Hematopoietic multipotent progenitor cell treated with erythropoietin and hydrocortisone succinate and interleukin-3 and kit ligand, for 4 days (in vitro differentiated cells): ENCODE measurements around the gene GAB4.

Experiments
- DNase-seq: peaks from one replicate; pipeline ENCODE4 v3.0.0-alpha.2; 2015

Gene GAB4

DNA sequence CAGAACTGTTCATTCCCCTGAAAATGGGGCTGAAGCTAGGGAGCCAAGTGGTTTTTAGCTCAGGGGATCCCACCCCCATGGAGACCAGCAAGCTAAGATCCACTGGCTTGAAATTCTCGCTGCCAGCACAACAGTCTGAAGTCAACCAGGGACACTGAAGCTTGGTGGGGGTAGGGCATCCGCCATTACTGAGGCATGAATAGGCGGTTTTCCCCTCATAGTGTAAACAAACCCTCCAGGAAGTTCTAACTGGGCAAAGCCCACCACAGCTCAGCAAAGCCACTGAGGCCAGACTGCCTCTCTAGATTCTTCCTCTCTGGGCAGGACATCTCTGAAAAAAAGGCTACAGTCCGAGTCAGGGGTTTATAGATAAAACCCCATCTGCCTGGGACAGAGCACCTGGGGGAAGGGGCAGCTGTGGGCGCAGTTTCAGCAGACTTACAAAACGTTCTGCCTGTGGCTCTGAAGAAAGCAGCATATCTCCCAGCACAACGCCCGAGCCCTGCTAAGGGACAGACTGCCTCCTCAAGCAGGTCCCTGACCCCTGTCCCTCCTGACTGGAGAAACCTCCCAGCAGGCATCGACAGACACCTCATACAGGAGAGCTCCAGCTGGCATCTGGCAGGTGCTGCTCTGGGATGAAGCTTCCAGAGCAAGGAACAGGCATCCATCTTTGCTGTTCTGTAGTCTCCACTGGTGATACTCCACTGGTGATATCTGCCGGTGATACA lies 32.7 kb downstream of the GAB4 start:
- no peak for DNase-seq

GRCh38 chr22:16974298-16975084 lies 33.5 kb downstream of the GAB4 start:
- no peak for DNase-seq

DNA sequence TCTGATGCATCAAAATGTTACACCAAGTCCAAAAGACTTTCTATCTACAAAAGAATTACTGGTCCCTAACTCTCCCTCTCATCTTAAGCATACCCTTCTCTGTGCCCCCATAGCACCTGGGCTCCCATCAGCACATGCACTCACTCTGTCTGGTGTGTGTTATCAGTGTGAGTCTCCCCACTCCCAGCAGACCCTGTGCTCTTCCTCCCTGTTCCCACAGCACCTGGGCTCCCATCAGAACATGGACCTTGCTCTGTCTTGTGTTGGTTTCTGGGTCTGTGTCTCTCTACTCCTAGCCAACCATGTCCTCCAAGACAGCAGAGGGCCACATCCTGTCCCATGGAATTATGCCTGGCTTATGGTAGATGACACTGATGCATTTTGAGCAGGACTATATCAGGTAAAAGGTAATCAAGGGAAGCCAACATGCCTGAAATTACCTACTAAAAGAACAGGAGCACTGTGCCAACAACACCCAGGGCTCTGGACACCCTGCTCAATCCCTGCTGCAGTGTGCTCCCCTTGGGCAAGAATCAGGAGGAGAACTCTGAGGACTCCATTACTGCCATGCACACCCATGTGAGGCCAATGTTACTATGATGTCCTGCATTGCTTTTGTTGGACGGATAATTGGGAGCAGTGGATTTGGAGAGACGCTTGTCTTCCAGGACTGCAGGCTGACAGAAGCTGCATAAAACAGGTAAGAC lies 34.3 kb downstream of the GAB4 start:
- DNase-seq, result no peak

- no peak for DNase-seq
Observed at GRCh38 chr22:16972311-16972710, 35.7 kb downstream of the GAB4 start.

DNA sequence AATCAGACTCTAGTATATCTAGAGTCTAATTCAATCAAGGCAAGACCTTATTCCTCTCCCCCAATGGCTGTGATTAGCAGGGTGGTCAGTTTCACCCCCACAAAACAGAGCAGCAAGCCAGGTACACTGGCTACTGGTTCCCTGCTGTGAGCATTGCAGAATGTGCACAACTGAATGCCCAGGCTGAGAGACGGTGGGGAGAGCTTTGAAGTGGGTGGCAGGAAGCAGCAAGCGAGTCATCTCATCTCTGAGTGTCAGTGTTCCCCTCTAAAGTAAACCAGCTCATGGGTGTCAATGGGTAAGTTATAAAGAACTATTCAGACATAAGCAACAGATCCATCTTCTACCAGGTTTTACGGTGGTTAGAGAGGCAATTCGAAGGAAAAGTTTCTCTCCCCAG lies 37.6 kb downstream of the GAB4 start:
- DNase-seq, result no peak

DNA sequence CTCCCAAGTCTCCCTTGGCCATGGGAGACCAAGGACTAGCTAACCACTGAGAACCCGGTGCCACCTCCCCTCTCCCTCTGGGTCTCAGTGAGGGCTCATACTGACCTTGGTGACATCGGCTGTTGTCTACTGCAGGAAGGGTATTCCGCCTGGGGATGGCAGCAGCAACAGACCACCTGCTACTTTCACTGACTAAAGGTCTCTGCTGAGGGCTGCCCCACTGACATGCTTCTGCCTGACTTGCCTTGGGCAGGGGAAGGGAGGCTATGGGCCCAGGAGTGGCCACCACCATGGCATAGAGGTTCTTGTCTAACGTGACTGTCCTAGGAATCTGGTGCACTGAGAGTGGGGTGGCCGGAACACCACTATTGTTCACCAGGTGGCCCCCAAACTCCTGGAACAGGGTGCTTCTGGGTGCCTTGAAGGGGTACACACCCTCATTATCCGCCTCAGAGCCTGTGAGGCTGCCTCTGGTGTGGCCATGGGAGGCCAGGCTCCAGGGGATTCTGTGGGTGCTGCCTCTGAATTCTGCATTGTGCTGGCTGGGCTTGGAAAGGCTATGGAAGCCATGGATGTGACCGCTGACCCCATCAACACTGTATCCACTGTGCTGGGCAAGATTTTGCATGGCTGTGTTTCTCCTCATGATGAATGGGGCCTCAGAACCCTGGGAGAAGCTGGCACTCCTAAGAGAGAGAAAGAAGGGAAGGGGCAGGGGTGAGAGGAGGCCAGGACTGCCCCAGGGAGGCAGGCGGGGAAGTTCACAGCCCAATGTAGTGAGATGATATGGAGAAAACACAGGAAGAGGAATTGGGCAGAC lies 38.3 kb downstream of the GAB4 start:
- no peak for DNase-seq

GRCh38 chr22:16968218-16968595 lies 39.8 kb downstream of the GAB4 start:
- DNase-seq, result no peak

DNA sequence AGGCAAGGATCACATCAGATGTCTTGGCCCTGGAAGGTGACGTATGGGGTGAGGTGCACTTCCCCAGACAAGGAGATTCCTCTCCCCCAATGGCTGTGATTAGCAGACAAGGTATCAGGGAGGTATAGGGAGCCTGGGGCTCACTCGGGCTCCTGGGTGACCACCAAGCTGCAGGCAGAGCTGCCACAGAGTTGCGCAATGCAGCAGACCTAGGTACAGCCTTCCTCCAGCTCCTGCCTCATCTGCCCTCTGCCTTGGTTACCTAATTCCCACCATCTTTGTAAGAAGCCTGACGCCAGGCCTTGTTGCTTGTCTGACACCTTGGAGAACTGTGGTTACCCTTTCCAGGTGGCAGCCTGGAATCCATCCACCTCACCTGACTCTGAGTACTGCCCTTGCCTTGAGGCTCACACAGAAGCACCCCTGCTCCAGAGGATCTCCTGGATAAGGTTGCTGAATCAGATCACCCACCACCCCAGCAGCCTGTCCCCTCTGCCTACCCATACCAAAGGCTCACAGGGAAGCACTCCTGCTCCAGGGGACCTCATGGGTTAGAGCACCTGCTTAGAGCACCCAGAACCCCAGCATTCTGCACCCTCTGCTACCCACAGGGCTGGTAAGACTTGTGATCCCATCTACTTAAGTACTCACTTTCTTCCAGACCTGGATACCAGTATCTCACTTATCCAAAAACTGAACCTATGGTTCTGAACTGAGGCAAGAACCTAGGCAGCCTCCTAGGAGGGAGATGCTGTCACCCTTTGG lies 40.4 kb downstream of the GAB4 start:
- DNase-seq, result no peak

DNA sequence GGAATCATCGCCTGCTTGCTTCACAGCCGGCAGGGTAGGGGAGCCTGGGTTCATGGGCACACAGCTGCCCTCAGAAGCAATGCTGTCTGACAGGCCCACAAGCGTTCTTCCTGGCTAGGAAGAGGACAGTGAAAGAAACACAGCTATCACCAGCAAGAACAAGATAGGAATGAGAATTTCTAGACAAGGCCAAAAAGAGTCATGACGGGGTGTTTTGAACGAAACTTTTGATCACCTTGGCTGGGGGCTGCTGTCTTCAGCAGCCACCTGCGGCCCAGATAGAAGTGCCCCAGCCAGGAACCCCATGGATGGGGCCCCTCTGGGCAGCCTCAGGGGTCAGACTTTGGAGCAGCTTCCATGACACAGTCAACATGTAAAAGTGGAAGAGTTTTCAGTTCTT lies 41.8 kb downstream of the GAB4 start:
- DNase-seq, result no peak

DNA sequence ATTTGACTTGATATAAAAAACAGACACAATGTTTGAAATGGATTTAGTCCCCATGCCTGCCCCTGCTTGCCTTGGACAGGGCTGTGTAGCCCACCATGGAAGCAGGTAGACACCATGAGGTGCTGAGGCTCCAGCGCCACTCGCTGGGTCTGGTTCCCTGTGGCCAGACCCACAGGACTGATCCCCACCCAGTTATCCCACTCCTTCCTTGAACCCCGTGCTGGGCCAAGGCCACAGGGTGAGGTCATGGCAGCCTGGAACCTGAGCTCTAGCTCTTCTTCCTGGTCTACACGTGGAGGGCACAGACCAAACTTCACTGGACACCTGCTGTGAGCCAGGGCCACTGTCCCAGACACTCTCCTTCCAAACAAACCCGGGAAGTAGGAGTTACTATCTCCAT lies 42.5 kb downstream of the GAB4 start:
- no peak for DNase-seq

GRCh38 chr22:16965083-16965482 lies 42.9 kb downstream of the GAB4 start:
- DNase-seq, result no peak

- DNase-seq, result no peak
Observed at GRCh38 chr22:16964366-16964765, 43.7 kb downstream of the GAB4 start.

- DNase-seq, result no peak
Observed at GRCh38 chr22:16963189-16963945, 44.7 kb downstream of the GAB4 start.

DNA sequence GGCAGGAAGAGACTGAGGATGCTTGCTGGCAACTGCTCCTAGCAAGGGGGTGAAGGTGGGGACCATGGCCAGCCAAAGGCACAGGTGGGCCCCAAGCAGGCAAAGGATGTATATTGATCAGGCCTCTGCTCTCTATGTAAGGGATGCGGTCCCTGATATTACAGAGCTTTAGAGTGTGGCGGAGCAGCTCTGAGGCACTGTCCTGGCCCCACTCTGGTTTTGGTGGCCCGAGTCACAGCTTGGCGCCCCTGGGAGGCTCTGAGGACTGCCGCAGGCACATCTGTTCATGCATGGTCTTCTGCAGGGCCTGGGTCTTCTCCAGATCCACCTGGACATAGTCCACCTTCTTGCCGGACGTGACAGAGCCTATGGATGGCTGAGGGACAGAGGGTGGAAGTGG lies 45.5 kb downstream of the GAB4 start:
- no peak for DNase-seq

- DNase-seq, result no peak
Observed at GRCh38 chr22:16961477-16962186, 46.4 kb downstream of the GAB4 start.

GRCh38 chr22:16960884-16961249 lies 47.2 kb downstream of the GAB4 start:
- DNase-seq, result no peak

DNA sequence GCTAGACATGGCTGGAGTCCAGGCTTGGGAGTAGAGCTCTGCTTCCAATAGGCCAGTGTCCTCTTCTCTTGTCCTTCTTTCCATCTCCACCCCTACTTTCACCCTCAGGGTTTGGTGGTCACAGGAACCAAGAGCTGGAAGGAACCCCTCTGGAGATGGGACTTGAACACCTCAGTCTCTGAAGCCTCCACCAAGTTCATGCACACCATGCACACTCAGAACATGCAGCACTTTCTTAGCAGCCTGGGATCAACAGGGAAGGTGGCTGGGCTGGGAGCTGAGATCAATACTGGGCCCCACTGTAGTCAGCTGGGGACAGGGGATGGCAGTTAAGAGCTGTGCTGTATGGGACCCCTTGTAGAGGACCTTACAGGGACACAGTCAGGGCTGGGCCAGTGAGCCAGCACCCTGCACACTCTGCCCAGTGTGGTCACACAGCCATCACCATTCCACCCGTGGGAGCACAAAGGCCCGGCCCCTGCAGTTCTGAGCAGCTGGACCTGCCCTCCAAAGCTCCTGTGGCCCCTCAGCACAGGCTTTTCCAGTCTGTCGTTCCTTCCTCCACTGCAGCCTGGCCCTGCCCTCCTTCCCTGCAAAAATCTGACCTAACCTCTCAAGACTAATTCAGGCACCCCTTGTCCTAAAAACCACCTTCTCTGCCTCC lies 47.7 kb downstream of the GAB4 start:
- DNase-seq, result no peak

- DNase-seq, result no peak
Observed at GRCh38 chr22:16959345-16959930, 48.6 kb downstream of the GAB4 start.

- no peak for DNase-seq
Observed at GRCh38 chr22:16958475-16958874, 49.5 kb downstream of the GAB4 start.

GRCh38 chr22:16957781-16958180 lies 50.2 kb downstream of the GAB4 start:
- no peak for DNase-seq
